ENCODE data around the gene PADI1.

GRCh38 chr1:17230671-17231310 is 25.9 kb downstream of the PADI1 start:
- TF ChIP-seq CTCF (IDR thresholded peaks at IDR 0.05; ENCODE audit: low read depth, low read length) (no peak), EZH2phosphoT487 (IDR thresholded peaks at IDR 0.05; ENCODE audit: low read depth) (no peak)
